ENCODE measurements around the gene ZC3HAV1.

ZC3HAV1 gene

GRCh38 chr7:139133335-139134139, 24.0 kb upstream of the ZC3HAV1 start (continued):
- TF ChIP-seq ZFHX2 (tag by site-specific recombination; conservative IDR thresholded peaks at IDR 0.05), result no peak
- no peak for TF ChIP-seq ZNF266 (tag by site-specific recombination; IDR thresholded peaks at IDR 0.05; ENCODE audit: low read depth)
- TF ChIP-seq ZNF202 (tag by site-specific recombination; IDR thresholded peaks at IDR 0.05; ENCODE audit: borderline replicate concordance), result no peak
- peak; percentile 44 for TF ChIP-seq ZBTB26 (tag by site-specific recombination; optimal IDR thresholded peaks at IDR 0.05)
- TF ChIP-seq ZNF449 (tag by site-specific recombination; IDR thresholded peaks at IDR 0.05), result peak; percentile 65; the same call in 1 of the 2 replicates
- TF ChIP-seq, protein P1, sequence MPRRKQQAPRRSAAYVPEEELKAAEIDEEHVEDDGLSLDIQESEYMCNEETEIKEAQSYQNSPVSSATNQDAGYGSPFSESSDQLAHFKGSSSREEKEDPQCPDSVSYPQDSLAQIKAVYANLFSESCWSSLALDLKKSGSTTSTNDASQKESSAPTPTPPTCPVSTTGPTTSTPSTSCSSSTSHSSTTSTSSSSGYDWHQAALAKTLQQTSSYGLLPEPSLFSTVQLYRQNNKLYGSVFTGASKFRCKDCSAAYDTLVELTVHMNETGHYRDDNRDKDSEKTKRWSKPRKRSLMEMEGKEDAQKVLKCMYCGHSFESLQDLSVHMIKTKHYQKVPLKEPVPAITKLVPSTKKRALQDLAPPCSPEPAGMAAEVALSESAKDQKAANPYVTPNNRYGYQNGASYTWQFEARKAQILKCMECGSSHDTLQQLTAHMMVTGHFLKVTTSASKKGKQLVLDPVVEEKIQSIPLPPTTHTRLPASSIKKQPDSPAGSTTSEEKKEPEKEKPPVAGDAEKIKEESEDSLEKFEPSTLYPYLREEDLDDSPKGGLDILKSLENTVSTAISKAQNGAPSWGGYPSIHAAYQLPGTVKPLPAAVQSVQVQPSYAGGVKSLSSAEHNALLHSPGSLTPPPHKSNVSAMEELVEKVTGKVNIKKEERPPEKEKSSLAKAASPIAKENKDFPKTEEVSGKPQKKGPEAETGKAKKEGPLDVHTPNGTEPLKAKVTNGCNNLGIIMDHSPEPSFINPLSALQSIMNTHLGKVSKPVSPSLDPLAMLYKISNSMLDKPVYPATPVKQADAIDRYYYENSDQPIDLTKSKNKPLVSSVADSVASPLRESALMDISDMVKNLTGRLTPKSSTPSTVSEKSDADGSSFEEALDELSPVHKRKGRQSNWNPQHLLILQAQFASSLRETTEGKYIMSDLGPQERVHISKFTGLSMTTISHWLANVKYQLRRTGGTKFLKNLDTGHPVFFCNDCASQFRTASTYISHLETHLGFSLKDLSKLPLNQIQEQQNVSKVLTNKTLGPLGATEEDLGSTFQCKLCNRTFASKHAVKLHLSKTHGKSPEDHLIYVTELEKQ (tag by site-specific recombination; IDR thresholded peaks at IDR 0.05; ENCODE audit: borderline replicate concordance), result 0 out of 2 replicates have a peak, but pooled peaks have one; percentile 9
- TF ChIP-seq ZNF76 (tag by site-specific recombination; IDR thresholded peaks at IDR 0.05; ENCODE audit: borderline replicate concordance, low read depth), result peak; percentile 79; the same call in 1 of the 2 replicates
- TF ChIP-seq ZNF184 (tag by site-specific recombination; IDR thresholded peaks at IDR 0.05), result no peak
- TF ChIP-seq ZNF704 (tag by site-specific recombination; IDR thresholded peaks at IDR 0.05), result no peak
- TF ChIP-seq ZNF600 (tag by site-specific recombination; IDR thresholded peaks at IDR 0.05), result peak; percentile 94
- TF ChIP-seq HOXA7 (CRISPR knock-in tag; IDR thresholded peaks at IDR 0.05; ENCODE audit: borderline replicate concordance), result no peak
- TF ChIP-seq ZBTB6 (tag by site-specific recombination; IDR thresholded peaks at IDR 0.05), result peak; percentile 63
- peak; percentile 88 for TF ChIP-seq ZNF341 (tag by site-specific recombination; IDR thresholded peaks at IDR 0.05; ENCODE audit: low read depth)
- TF ChIP-seq ZNF777 (tag by site-specific recombination; IDR thresholded peaks at IDR 0.05; ENCODE audit: borderline replicate concordance), result peak; percentile 82
- TF ChIP-seq ZNF561 (tag by site-specific recombination; IDR thresholded peaks at IDR 0.05; ENCODE audit: borderline replicate concordance), result peak; percentile 63; the same call in 1 of the 2 replicates
- peak; percentile 86 for TF ChIP-seq YY2 (tag by site-specific recombination; IDR thresholded peaks at IDR 0.05)
- TF ChIP-seq ZNF311 (tag by site-specific recombination; IDR thresholded peaks at IDR 0.05; ENCODE audit: borderline replicate concordance), result no peak
- TF ChIP-seq ZNF610 (tag by site-specific recombination; IDR thresholded peaks at IDR 0.05; ENCODE audit: borderline replicate concordance), result peak; percentile 70; the same call in 1 of the 2 replicates
- TF ChIP-seq, protein P2, sequence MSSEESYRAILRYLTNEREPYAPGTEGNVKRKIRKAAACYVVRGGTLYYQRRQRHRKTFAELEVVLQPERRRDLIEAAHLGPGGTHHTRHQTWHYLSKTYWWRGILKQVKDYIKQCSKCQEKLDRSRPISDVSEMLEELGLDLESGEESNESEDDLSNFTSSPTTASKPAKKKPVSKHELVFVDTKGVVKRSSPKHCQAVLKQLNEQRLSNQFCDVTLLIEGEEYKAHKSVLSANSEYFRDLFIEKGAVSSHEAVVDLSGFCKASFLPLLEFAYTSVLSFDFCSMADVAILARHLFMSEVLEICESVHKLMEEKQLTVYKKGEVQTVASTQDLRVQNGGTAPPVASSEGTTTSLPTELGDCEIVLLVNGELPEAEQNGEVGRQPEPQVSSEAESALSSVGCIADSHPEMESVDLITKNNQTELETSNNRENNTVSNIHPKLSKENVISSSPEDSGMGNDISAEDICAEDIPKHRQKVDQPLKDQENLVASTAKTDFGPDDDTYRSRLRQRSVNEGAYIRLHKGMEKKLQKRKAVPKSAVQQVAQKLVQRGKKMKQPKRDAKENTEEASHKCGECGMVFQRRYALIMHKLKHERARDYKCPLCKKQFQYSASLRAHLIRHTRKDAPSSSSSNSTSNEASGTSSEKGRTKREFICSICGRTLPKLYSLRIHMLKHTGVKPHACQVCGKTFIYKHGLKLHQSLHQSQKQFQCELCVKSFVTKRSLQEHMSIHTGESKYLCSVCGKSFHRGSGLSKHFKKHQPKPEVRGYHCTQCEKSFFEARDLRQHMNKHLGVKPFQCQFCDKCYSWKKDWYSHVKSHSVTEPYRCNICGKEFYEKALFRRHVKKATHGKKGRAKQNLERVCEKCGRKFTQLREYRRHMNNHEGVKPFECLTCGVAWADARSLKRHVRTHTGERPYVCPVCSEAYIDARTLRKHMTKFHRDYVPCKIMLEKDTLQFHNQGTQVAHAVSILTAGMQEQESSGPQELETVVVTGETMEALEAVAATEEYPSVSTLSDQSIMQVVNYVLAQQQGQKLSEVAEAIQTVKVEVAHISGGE (tag by site-specific recombination; conservative IDR thresholded peaks at IDR 0.05; ENCODE audit: low read depth), result peak; percentile 100
- TF ChIP-seq KLF9 (tag by site-specific recombination; IDR thresholded peaks at IDR 0.05; ENCODE audit: low read depth), result peak; percentile 40
- peak; percentile 85 for TF ChIP-seq ZFP69B (tag by site-specific recombination; IDR thresholded peaks at IDR 0.05)
- peak; percentile 87; the same call in 1 of the 2 replicates for TF ChIP-seq ZNF24 (tag by site-specific recombination; IDR thresholded peaks at IDR 0.05)
- TF ChIP-seq OVOL3 (tag by site-specific recombination; IDR thresholded peaks at IDR 0.05), result peak; percentile 66; the same call in 1 of the 2 replicates
- no peak for TF ChIP-seq RBAK (tag by site-specific recombination; IDR thresholded peaks at IDR 0.05)
- peak; percentile 97 for TF ChIP-seq TRIM28 (IDR thresholded peaks at IDR 0.05; ENCODE audit: borderline replicate concordance, low read length)
- no peak for TF ChIP-seq ZNF416 (tag by site-specific recombination; IDR thresholded peaks at IDR 0.05)
- no peak for TF ChIP-seq ZNF354C (tag by site-specific recombination; IDR thresholded peaks at IDR 0.05; ENCODE audit: borderline replicate concordance, low read depth)

All from HEK293 (cell line).